ENCODE measurements around the gene GDF2.

DNA sequence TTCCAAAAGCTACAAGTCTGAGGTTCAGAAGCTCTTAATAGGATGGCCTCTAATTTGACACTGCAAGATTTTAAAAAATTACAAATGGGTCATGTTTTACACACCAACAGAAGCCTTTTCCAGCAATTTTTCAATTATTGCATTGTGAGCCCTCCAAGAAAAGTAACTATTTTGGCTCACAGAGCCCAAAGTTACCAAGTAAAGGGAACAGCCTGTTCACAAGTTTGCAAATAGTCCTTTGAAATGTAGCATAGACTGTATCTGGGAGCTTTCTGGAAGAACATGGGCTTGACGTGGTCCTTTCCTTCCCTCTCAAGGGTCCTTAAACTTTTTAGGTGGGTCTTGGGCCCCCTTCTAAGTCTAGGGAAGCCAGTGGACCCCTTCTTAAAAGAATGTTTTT is 23.5 kb upstream of the GDF2 start:
- no peak for TF ChIP-seq GATA2 (IDR thresholded peaks at IDR 0.05; ENCODE audit: low read depth, low read length)
- TF ChIP-seq GATA3 (IDR thresholded peaks at IDR 0.05; ENCODE audit: low read depth, low read length) = no peak

Measured in SH-SY5Y (cell line).